K562 (cell line): Measurements from ENCODE around the gene UBE2G2. TPM values are rescaled to one million over a fixed set of nuclear protein-coding genes. Genes with fewer than 3 reads are reported as not detected.

Experiments used
- BACH1 ChIP-seq: fragments of 200-800 bp; sonication (Bioruptor generic); IDR thresholded peaks from 2 replicates; pipeline ENCODE4 v1.6.1; 2016; ENCODE audit warnings: missing genetic modification characterization, missing compliant biosample characterization
- DDX20 ChIP-seq: fragments of 450-650 bp; IDR thresholded peaks from 2 replicates; pipeline ENCODE4 v1.6.1; 2016; ENCODE audit warnings: missing genetic modification characterization, low read depth, mild to moderate bottlenecking, missing compliant biosample characterization, moderate library complexity
- DNMT1 ChIP-seq: fragments of 450-650 bp; IDR thresholded peaks from 2 replicates; pipeline ENCODE4 v1.6.1; 2016; ENCODE audit warnings: antibody characterized with exemption, mild to moderate bottlenecking
- E2F1 ChIP-seq: sonication (generic); formaldehyde crosslinking; IDR thresholded peaks from 2 replicates; pipeline ENCODE4 v1.8.1; 2023; ENCODE audit warnings: mild to moderate bottlenecking, missing genetic modification reagents, moderate library complexity
- ETV5 ChIP-seq: sonication (generic); formaldehyde crosslinking; IDR thresholded peaks from 2 replicates; pipeline ENCODE4 v1.4.0; 2020; ENCODE audit warnings: low read depth, mild to moderate bottlenecking, missing genetic modification reagents
- FOS ChIP-seq: IDR thresholded peaks from 3 replicates; pipeline ENCODE4 v1.6.1; 2011; ENCODE audit not compliant: insufficient read length; ENCODE audit errors: extremely low read depth
- FOXO4 ChIP-seq: fragments of 450-650 bp; formaldehyde crosslinking; IDR thresholded peaks from 2 replicates; pipeline ENCODE4 v1.4.0; 2020; ENCODE audit warnings: mild to moderate bottlenecking, moderate library complexity
- FOXP4 ChIP-seq: sonication (generic); formaldehyde crosslinking; IDR thresholded peaks from 2 replicates; pipeline ENCODE4 v1.8.0; 2022; ENCODE audit warnings: mild to moderate bottlenecking, missing genetic modification reagents, borderline replicate concordance
- HDAC2 ChIP-seq: fragments of 450-650 bp; IDR thresholded peaks from 2 replicates; pipeline ENCODE4 v1.6.1; 2016; ENCODE audit warnings: mild to moderate bottlenecking
- KDM5B ChIP-seq: fragments of 200-600 bp; sonication (generic); IDR thresholded peaks from 2 replicates; pipeline ENCODE4 v1.6.1; 2012; ENCODE audit warnings: low read depth, mild to moderate bottlenecking, moderate library complexity, low read length, control low read depth, inconsistent platforms; ENCODE audit not compliant: insufficient replicate concordance
- MAZ ChIP-seq, 2 experiments: fragments of 450-650 bp in 1 of 2; sonication (generic) in 1 of 2; formaldehyde crosslinking; IDR thresholded peaks in 1 of 2; conservative IDR thresholded peaks in 1 of 2; 2 replicates each; pipeline versions ENCODE4 v1.4.0 to v1.5.0; 2020; ENCODE audit warnings: mild to moderate bottlenecking in 1 of 2, missing genetic modification reagents in 1 of 2
- POLR2AphosphoS2 ChIP-seq: IDR thresholded peaks from 2 replicates; pipeline ENCODE4 v1.6.1; 2012; ENCODE audit warnings: low read length, improper control_type of control experiment
- RB1 ChIP-seq: fragments of 450-650 bp; IDR thresholded peaks from 2 replicates; pipeline ENCODE4 v1.6.1; 2017; ENCODE audit warnings: low read depth, mild to moderate bottlenecking
- SIRT6 ChIP-seq: IDR thresholded peaks from one replicate; pipeline ENCODE4 v1.6.1; 2012; ENCODE audit warnings: low read depth, mild to moderate bottlenecking, control low read depth, inconsistent platforms, low read length, moderate library complexity
- SMAD3 ChIP-seq: fragments of 450-650 bp; formaldehyde crosslinking; conservative IDR thresholded peaks from 2 replicates; pipeline ENCODE4 v1.4.0; 2020; ENCODE audit warnings: mild to moderate bottlenecking
- SRF ChIP-seq, 2 experiments: fragments of 250-450, 450-650 bp in 1 of 2; sonication (Bioruptor Pico) in 1 of 2; sonication (generic) in 1 of 2; formaldehyde crosslinking; IDR thresholded peaks; 2 replicates each; pipeline versions ENCODE4 v1.5.0 to v1.5.1; 2020 to 2022; ENCODE audit warnings: mild to moderate bottlenecking in 1 of 2, missing genetic modification reagents in 1 of 2
- TFAP4 ChIP-seq: sonication (generic); formaldehyde crosslinking; IDR thresholded peaks from 2 replicates; pipeline ENCODE4 v1.8.0; 2022; ENCODE audit warnings: missing genetic modification reagents, mild to moderate bottlenecking, moderate library complexity, borderline replicate concordance
- ZNF512 ChIP-seq: IDR thresholded peaks from 2 replicates; pipeline ENCODE4 v1.6.1; 2016; ENCODE audit warnings: missing genetic modification characterization, missing compliant biosample characterization
- ZNF668 ChIP-seq: fragments of 250-450 bp; sonication (Bioruptor Pico); IDR thresholded peaks from 2 replicates; pipeline ENCODE4 v1.8.0; 2022; ENCODE audit warnings: mild to moderate bottlenecking, inconsistent platforms
- ZSCAN29 ChIP-seq: fragments of 450-650 bp; IDR thresholded peaks from 2 replicates; pipeline ENCODE4 v1.6.1; 2017
- polyA plus RNA-seq, 8 experiments: library from polyadenylated mRNA; depleted of rRNA in 4 of 8; stranded (reverse) in 5 of 8; unstranded in 3 of 8; fragments of >200 nt; fragmentation: Nextera tagmentation in 2 of 8; fragmentation: Illumina TruSeq in 1 of 8; extraction: Ambion mirVana in 2 of 8; extraction: Trizol in 1 of 8; gene quantifications; 2 replicates each; pipeline versions ENCODE4 v1.2.1 to v1.2.3, GENCODE V29; 2011 to 2014; ENCODE audit warnings: inconsistent platforms in 1 of 8, missing spikeins in 1 of 8
- total RNA-seq, 7 experiments: library from RNA; depleted of rRNA in 6 of 7; stranded (reverse); fragments of >200 nt in 6 of 7; fragmentation: Illumina TruSeq in 2 of 7; extraction: Trizol in 2 of 7; gene quantifications; 2 replicates each; pipeline versions ENCODE4 v1.2.1 to v1.2.3, GENCODE V29; 2011 to 2021; ENCODE audit warnings: low replicate concordance in 1 of 7

The UBE2G2 gene
- total and polyA plus RNA-seq, 9 of the 15 experiments (the other 6 are each of a cell fraction or from before 2014, with no cell fraction given), result 47.5 to 225 (median 140) TPM

- TF ChIP-seq DDX20 (tag), result peak; percentile 86
- TF ChIP-seq TFAP4 (CRISPR knock-in tag), result peak; percentile 45; the same call in 1 of the 2 replicates
- TF ChIP-seq SIRT6, result no peak
- no peak for TF ChIP-seq POLR2AphosphoS2
- no peak for TF ChIP-seq DNMT1
- TF ChIP-seq FOXO4 (CRISPR knock-in tag), result no peak
- peak; percentile 55 for TF ChIP-seq KDM5B
- TF ChIP-seq BACH1 (tag), result no peak
- TF ChIP-seq SMAD3 (CRISPR knock-in tag), result 0 out of 2 replicates have a peak, but pooled peaks have one; percentile 49
- peak in 1 of 2 experiments; percentile 17; a peak in 1 of 4 replicates for TF ChIP-seq SRF (CRISPR knock-in tag; IDR thresholded peaks at IDR 0.05)
- TF ChIP-seq MAZ (CRISPR knock-in tag; conservative IDR thresholded peaks at IDR 0.05 in 1 of 2, IDR thresholded peaks at IDR 0.05 in 1 of 2), result peak; percentile 65 to 82
- peak; percentile 79; the same call in 1 of the 2 replicates for TF ChIP-seq RB1
- TF ChIP-seq ZSCAN29, result no peak
- no peak for TF ChIP-seq FOS
- TF ChIP-seq ETV5 (CRISPR knock-in tag), result no peak
- TF ChIP-seq HDAC2, result peak; percentile 81; the same call in 1 of the 2 replicates
- TF ChIP-seq ZNF668, result 0 out of 2 replicates have a peak, but pooled peaks have one; percentile 71
- TF ChIP-seq FOXP4 (CRISPR knock-in tag), result no peak
- TF ChIP-seq E2F1, result no peak
- TF ChIP-seq ZNF512, result no peak
Measured at GRCh38 chr21:44845418-44846223, 44.0 kb upstream of the UBE2G2 start (continued).
